ENCODE results near the gene EFL1.

Gene EFL1

GRCh38 chr15:82177291-82178010 lies 85.1 kb downstream of the EFL1 start:
- no peak for TF ChIP-seq CTCF (IDR thresholded peaks at IDR 0.05)
- no peak for TF ChIP-seq ZFX (IDR thresholded peaks at IDR 0.05; ENCODE audit: borderline replicate concordance)
- no peak overlapping the region for H3K27ac ChIP-seq

- no peak for TF ChIP-seq CTCF (IDR thresholded peaks at IDR 0.05)
- no peak for TF ChIP-seq ZFX (IDR thresholded peaks at IDR 0.05; ENCODE audit: borderline replicate concordance)
- no peak overlapping the region for H3K27ac ChIP-seq
Observed at GRCh38 chr15:82176542-82176941, 86.0 kb downstream of the EFL1 start.

- H3K27ac ChIP-seq, result no peak overlapping the region
- no peak for TF ChIP-seq CTCF (IDR thresholded peaks at IDR 0.05)
- no peak for TF ChIP-seq ZFX (IDR thresholded peaks at IDR 0.05; ENCODE audit: borderline replicate concordance)
Observed at GRCh38 chr15:82174471-82175235, 87.9 kb downstream of the EFL1 start.

- TF ChIP-seq CTCF (IDR thresholded peaks at IDR 0.05) (no peak), ZFX (IDR thresholded peaks at IDR 0.05; ENCODE audit: borderline replicate concordance) (no peak)
Observed at GRCh38 chr15:82173108-82173507, 89.4 kb downstream of the EFL1 start.

GRCh38 chr15:82172506-82172905 lies 90.0 kb downstream of the EFL1 start:
- H3K27ac ChIP-seq, result no peak overlapping the region
- TF ChIP-seq CTCF (IDR thresholded peaks at IDR 0.05) (no peak), ZFX (IDR thresholded peaks at IDR 0.05; ENCODE audit: borderline replicate concordance) (no peak)

More at GRCh38 chr15:82173108-82173507, 89.4 kb downstream of the EFL1 start:
- no peak overlapping the region for H3K27ac ChIP-seq

- H3K27ac ChIP-seq, result no peak overlapping the region
- TF ChIP-seq CTCF (IDR thresholded peaks at IDR 0.05) (no peak), ZFX (IDR thresholded peaks at IDR 0.05; ENCODE audit: borderline replicate concordance) (no peak)
Observed at GRCh38 chr15:82168757-82169156, 93.8 kb downstream of the EFL1 start.

- H3K27ac ChIP-seq, result no peak overlapping the region
- TF ChIP-seq ZFX (IDR thresholded peaks at IDR 0.05; ENCODE audit: borderline replicate concordance) (no peak), CTCF (IDR thresholded peaks at IDR 0.05) (no peak)
Observed at GRCh38 chr15:82168296-82168695, 94.2 kb downstream of the EFL1 start.
